Epithelial cell of esophagus (primary cell): ENCODE results near the gene IGSF3.
A peak's percentile ranks its signal among the peaks of the same experiment; 100 is the strongest.

Experiments used
- DNase-seq: peaks from one replicate; pipeline ENCODE4 v3.0.0; 2010; ENCODE audit warnings: low read depth
- H3K4me3 ChIP-seq: 2 replicates; pipeline ENCODE4 v1.5.1; 2011; ENCODE audit warnings: mild to moderate bottlenecking, low read length, control low read depth
- CTCF ChIP-seq: IDR thresholded peaks from 2 replicates; pipeline ENCODE4 v1.5.1; 2011; ENCODE audit warnings: low read depth, mild to moderate bottlenecking, low read length, control low read depth, inconsistent platforms; ENCODE audit not compliant: insufficient read depth; ENCODE audit errors: missing control alignments

IGSF3 gene

GRCh38 chr1:116667575-116668105 is at the start of gene IGSF3:
TSS of gene IGSF3 (minus strand) at chr1:116667733. CDS start at chr1:116666326, 1,407 bp downstream.
- DNase-seq: peak; percentile 83
- H3K4me3 ChIP-seq: peak within 1 kb of the TSS; percentile 78
- TF ChIP-seq CTCF: no peak

GRCh38 chr1:116717318-116717717 is 49.8 kb upstream of the IGSF3 start:
- no peak for DNase-seq
- no peak overlapping the region for H3K4me3 ChIP-seq
- no peak for TF ChIP-seq CTCF

- no peak for TF ChIP-seq CTCF
- H3K4me3 ChIP-seq: no peak overlapping the region
- DNase-seq: no peak
Measured at GRCh38 chr1:116716391-116716790, 48.9 kb upstream of the IGSF3 start.

GRCh38 chr1:116713474-116713873 is 45.9 kb upstream of the IGSF3 start:
- H3K4me3 ChIP-seq: no peak overlapping the region
- DNase-seq: no peak
- TF ChIP-seq CTCF: no peak

- TF ChIP-seq CTCF: no peak
- DNase-seq: no peak
- no peak overlapping the region for H3K4me3 ChIP-seq
Measured at GRCh38 chr1:116712510-116712909, 45.0 kb upstream of the IGSF3 start.

- H3K4me3 ChIP-seq: no peak overlapping the region
- peak; percentile 77 for DNase-seq
- no peak for TF ChIP-seq CTCF
Measured at GRCh38 chr1:116711263-116711840, 43.8 kb upstream of the IGSF3 start.

GRCh38 chr1:116710420-116711262 is 43.1 kb upstream of the IGSF3 start:
- H3K4me3 ChIP-seq: peak overlapping the region; percentile 28
- peak; percentile 41 for DNase-seq
- TF ChIP-seq CTCF: no peak
